ENCODE data around the gene NACC2.
"Not testable (repeated sequence)": the region's sequence is repeated elsewhere in the genome, so short reads cannot be mapped to it uniquely, and the experiment has no call there.

The NACC2 gene

GRCh38 chr9:136043441-136043991 is 51.6 kb downstream of the NACC2 start:
- no peak for ATAC-seq
- no peak for TF ChIP-seq ZNF565 (CRISPR knock-in tag; conservative IDR thresholded peaks at IDR 0.05; ENCODE audit: low read depth)
- no peak for TF ChIP-seq TCF4 (CRISPR knock-in tag; IDR thresholded peaks at IDR 0.05; ENCODE audit: borderline replicate concordance)
- TF ChIP-seq ZFP30 (CRISPR knock-in tag; IDR thresholded peaks at IDR 0.05) = no peak
- TF ChIP-seq, protein P1, sequence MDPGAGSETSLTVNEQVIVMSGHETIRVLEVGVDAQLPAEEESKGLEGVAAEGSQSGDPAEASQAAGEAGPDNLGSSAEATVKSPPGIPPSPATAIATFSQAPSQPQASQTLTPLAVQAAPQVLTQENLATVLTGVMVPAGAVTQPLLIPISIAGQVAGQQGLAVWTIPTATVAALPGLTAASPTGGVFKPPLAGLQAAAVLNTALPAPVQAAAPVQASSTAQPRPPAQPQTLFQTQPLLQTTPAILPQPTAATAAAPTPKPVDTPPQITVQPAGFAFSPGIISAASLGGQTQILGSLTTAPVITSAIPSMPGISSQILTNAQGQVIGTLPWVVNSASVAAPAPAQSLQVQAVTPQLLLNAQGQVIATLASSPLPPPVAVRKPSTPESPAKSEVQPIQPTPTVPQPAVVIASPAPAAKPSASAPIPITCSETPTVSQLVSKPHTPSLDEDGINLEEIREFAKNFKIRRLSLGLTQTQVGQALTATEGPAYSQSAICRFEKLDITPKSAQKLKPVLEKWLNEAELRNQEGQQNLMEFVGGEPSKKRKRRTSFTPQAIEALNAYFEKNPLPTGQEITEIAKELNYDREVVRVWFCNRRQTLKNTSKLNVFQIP (CRISPR knock-in tag; IDR thresholded peaks at IDR 0.05; ENCODE audit: borderline replicate concordance, low read depth) = no peak
- TF ChIP-seq RARB (CRISPR knock-in tag; IDR thresholded peaks at IDR 0.05) = no peak

DNA sequence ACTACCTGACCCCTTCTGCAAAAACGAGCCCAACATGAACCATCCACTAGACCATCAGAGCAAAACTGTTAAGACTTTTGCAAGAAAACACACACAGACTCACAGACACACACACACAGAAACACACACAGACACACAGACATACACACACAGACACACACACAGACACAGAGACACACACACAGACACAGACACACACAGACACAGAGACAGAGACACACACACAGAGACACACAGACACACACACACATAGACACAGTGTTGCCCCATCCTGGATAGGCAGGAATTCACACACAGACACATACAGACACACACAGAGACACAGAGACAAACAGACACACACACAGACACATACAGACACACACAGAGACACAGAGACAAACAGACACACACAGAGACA is 52.5 kb downstream of the NACC2 start:
- ATAC-seq = no peak
- TF ChIP-seq, protein P1 (CRISPR knock-in tag; IDR thresholded peaks at IDR 0.05; ENCODE audit: borderline replicate concordance, low read depth) = no peak
- TF ChIP-seq PPARA (CRISPR knock-in tag; IDR thresholded peaks at IDR 0.05; ENCODE audit: borderline replicate concordance) (no peak), CSDC2 (CRISPR knock-in tag; IDR thresholded peaks at IDR 0.05) (no peak), TCF4 (CRISPR knock-in tag; IDR thresholded peaks at IDR 0.05; ENCODE audit: borderline replicate concordance) (no peak), TOX (CRISPR knock-in tag; IDR thresholded peaks at IDR 0.05; ENCODE audit: borderline replicate concordance) (no peak), ZFP30 (CRISPR knock-in tag; IDR thresholded peaks at IDR 0.05) (no peak), GLIS3 (CRISPR knock-in tag; IDR thresholded peaks at IDR 0.05) (no peak), RARB (CRISPR knock-in tag; IDR thresholded peaks at IDR 0.05) (no peak), ARNTL (CRISPR knock-in tag; IDR thresholded peaks at IDR 0.05; ENCODE audit: borderline replicate concordance, low read depth) (no peak)
- TF ChIP-seq, protein P2, sequence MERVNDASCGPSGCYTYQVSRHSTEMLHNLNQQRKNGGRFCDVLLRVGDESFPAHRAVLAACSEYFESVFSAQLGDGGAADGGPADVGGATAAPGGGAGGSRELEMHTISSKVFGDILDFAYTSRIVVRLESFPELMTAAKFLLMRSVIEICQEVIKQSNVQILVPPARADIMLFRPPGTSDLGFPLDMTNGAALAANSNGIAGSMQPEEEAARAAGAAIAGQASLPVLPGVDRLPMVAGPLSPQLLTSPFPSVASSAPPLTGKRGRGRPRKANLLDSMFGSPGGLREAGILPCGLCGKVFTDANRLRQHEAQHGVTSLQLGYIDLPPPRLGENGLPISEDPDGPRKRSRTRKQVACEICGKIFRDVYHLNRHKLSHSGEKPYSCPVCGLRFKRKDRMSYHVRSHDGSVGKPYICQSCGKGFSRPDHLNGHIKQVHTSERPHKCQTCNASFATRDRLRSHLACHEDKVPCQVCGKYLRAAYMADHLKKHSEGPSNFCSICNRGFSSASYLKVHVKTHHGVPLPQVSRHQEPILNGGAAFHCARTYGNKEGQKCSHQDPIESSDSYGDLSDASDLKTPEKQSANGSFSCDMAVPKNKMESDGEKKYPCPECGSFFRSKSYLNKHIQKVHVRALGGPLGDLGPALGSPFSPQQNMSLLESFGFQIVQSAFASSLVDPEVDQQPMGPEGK (CRISPR knock-in tag; IDR thresholded peaks at IDR 0.05; ENCODE audit: borderline replicate concordance) = no peak
- TF ChIP-seq, protein P3, sequence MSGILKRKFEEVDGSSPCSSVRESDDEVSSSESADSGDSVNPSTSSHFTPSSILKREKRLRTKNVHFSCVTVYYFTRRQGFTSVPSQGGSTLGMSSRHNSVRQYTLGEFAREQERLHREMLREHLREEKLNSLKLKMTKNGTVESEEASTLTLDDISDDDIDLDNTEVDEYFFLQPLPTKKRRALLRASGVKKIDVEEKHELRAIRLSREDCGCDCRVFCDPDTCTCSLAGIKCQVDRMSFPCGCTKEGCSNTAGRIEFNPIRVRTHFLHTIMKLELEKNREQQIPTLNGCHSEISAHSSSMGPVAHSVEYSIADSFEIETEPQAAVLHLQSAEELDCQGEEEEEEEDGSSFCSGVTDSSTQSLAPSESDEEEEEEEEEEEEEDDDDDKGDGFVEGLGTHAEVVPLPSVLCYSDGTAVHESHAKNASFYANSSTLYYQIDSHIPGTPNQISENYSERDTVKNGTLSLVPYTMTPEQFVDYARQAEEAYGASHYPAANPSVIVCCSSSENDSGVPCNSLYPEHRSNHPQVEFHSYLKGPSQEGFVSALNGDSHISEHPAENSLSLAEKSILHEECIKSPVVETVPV (CRISPR knock-in tag; IDR thresholded peaks at IDR 0.05) = no peak
- TF ChIP-seq, protein P4, sequence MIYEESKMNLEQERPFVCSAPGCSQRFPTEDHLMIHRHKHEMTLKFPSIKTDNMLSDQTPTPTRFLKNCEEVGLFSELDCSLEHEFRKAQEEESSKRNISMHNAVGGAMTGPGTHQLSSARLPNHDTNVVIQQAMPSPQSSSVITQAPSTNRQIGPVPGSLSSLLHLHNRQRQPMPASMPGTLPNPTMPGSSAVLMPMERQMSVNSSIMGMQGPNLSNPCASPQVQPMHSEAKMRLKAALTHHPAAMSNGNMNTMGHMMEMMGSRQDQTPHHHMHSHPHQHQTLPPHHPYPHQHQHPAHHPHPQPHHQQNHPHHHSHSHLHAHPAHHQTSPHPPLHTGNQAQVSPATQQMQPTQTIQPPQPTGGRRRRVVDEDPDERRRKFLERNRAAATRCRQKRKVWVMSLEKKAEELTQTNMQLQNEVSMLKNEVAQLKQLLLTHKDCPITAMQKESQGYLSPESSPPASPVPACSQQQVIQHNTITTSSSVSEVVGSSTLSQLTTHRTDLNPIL (CRISPR knock-in tag; IDR thresholded peaks at IDR 0.05; ENCODE audit: low read depth) = no peak

DNA sequence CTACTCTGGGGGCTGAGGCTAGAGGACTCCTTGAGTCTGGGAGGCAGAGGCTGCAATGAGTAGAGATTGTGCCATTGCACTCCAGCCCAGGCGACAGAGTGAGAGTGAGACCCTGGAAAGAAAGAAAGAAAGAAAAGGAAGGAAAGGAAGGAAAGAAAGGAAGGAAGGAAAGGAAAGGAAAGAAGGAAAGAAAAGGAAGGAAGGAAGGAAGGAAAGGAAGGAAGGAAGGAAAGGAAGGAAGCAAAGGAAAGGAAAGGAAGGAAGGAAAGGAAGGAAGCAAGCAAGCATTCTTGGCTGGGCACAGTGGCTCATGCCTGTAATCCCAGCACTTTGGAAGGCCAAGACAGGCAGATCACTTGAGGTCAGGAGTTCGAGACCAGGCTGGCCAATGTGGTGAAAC is 54.2 kb downstream of the NACC2 start:
- not testable (repeated sequence) for ATAC-seq

- TF ChIP-seq PPARA (CRISPR knock-in tag; IDR thresholded peaks at IDR 0.05; ENCODE audit: borderline replicate concordance) (no peak), ZFP3 (CRISPR knock-in tag; IDR thresholded peaks at IDR 0.05) (no peak), ISL1 (CRISPR knock-in tag; IDR thresholded peaks at IDR 0.05) (no peak), TOX (CRISPR knock-in tag; IDR thresholded peaks at IDR 0.05; ENCODE audit: borderline replicate concordance) (no peak), CSDC2 (CRISPR knock-in tag; IDR thresholded peaks at IDR 0.05) (no peak), TSHZ2 (CRISPR knock-in tag; IDR thresholded peaks at IDR 0.05) (no peak), OSR1 (CRISPR knock-in tag; IDR thresholded peaks at IDR 0.05) (no peak), BACH2 (CRISPR knock-in tag; IDR thresholded peaks at IDR 0.05; ENCODE audit: borderline replicate concordance) (no peak)
- TF ChIP-seq, protein P2 (CRISPR knock-in tag; IDR thresholded peaks at IDR 0.05; ENCODE audit: borderline replicate concordance) = no peak
- no peak for ATAC-seq
Observed at GRCh38 chr9:136039488-136039887, 55.6 kb downstream of the NACC2 start.
